H1 (cell line): ENCODE measurements around the gene SPTB. TPM values are rescaled to one million over a fixed set of nuclear protein-coding genes. Genes with fewer than 3 reads are reported as not detected.

Experiments used
- CBX5 ChIP-seq: fragments of 300-800, 300-1000 bp; sonication (generic); IDR thresholded peaks from 2 replicates; pipeline ENCODE4 v1.7.1; 2016; ENCODE audit warnings: antibody characterized with exemption, low read length, low read depth
- CHD2 ChIP-seq: IDR thresholded peaks from 2 replicates; pipeline ENCODE4 v1.6.1; 2012; ENCODE audit warnings: low read length, improper control_type of control experiment
- EZH2 ChIP-seq: fragments of 200-600 bp; sonication (generic); IDR thresholded peaks from 2 replicates; pipeline ENCODE4 v1.7.1; 2012; ENCODE audit warnings: low read depth, mild to moderate bottlenecking, moderate library complexity, low read length, inconsistent platforms; ENCODE audit not compliant: severe bottlenecking
- RNF2 ChIP-seq: fragments of 200-900, 300-1000 bp; sonication (generic); IDR thresholded peaks from 2 replicates; pipeline ENCODE4 v1.7.1; 2016; ENCODE audit warnings: borderline replicate concordance, low read depth, mild to moderate bottlenecking, antibody characterized with exemption, low read length; ENCODE audit not compliant: poor library complexity, severe bottlenecking; ENCODE audit errors: missing control alignments
- SP1 ChIP-seq: IDR thresholded peaks from 2 replicates; pipeline ENCODE4 v1.6.1; 2011; ENCODE audit warnings: low read depth, low read length
- SUZ12 ChIP-seq: fragments of 200-600 bp; sonication (generic); IDR thresholded peaks from 2 replicates; pipeline ENCODE4 v1.6.1; 2012; ENCODE audit warnings: mild to moderate bottlenecking, inconsistent platforms, low read length, moderate library complexity, mixed read lengths
- USF2 ChIP-seq: IDR thresholded peaks from 2 replicates; pipeline ENCODE4 v1.6.1; 2011; ENCODE audit warnings: low read length, improper control_type of control experiment
- polyA plus RNA-seq, 7 experiments: library from polyadenylated mRNA; depleted of rRNA in 3 of 7; stranded (reverse) in 5 of 7; unstranded in 2 of 7; fragments of >200 nt in 5 of 7; fragments of 200-250 nt in 2 of 7; gene quantifications; 1 replicate in 5 of 7; 2 replicates in 1 of 7; 4 replicates in 1 of 7; pipeline versions ENCODE4 v1.2.1 to v1.2.3, GENCODE V29; 2011 to 2013; ENCODE audit warnings: missing spikeins in 2 of 7, mixed read lengths in 2 of 7
- total RNA-seq: library from RNA; stranded (reverse); fragmentation: NEBNext Ultra II Directional; extraction: Animal tissue kit (Norgen Biotek cat#: 25700); gene quantifications from 2 replicates; pipeline ENCODE4 v1.2.1, GENCODE V29; 2021

SPTB gene
- total and polyA plus RNA-seq, 2 of the 8 experiments (the other 6 are each of a cell fraction or from before 2014, with no cell fraction given), result 0.30 to 2.4 TPM

DNA sequence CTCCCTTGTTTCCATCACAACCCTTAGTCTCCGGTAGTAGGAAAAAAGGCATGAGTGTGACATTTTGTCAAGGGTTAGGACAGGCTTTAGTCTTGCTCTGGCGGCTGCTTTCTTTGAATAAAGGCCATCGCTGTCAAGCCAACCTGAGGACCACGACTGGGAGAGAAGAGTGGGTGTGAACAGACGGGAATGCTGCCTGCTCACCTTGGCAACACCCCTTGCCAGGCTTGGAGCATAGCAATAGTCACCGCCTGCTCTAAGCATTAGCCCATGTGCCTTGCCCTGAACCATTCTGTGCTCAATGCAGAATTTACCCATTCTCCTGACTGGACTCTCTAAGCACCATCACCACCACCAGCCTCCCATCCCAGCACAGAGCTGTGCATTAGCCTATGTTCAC is 36.2 kb downstream of the SPTB start (continued):
- TF ChIP-seq USF2 (no peak), SP1 (no peak), CHD2 (no peak), RNF2 (no peak), CBX5 (no peak), SUZ12 (no peak), EZH2 (no peak)
